ENCODE measurements around the gene HFE. TPM values are rescaled to one million over a fixed set of nuclear protein-coding genes. Genes with fewer than 3 reads are reported as not detected.
"Not testable (repeated sequence)": the region's sequence is repeated elsewhere in the genome, so short reads cannot be mapped to it uniquely, and the experiment has no call there.

HFE gene
- total and polyA plus RNA-seq, 2 experiments from 2014 or later: 0.28 to 0.66 TPM

DNA sequence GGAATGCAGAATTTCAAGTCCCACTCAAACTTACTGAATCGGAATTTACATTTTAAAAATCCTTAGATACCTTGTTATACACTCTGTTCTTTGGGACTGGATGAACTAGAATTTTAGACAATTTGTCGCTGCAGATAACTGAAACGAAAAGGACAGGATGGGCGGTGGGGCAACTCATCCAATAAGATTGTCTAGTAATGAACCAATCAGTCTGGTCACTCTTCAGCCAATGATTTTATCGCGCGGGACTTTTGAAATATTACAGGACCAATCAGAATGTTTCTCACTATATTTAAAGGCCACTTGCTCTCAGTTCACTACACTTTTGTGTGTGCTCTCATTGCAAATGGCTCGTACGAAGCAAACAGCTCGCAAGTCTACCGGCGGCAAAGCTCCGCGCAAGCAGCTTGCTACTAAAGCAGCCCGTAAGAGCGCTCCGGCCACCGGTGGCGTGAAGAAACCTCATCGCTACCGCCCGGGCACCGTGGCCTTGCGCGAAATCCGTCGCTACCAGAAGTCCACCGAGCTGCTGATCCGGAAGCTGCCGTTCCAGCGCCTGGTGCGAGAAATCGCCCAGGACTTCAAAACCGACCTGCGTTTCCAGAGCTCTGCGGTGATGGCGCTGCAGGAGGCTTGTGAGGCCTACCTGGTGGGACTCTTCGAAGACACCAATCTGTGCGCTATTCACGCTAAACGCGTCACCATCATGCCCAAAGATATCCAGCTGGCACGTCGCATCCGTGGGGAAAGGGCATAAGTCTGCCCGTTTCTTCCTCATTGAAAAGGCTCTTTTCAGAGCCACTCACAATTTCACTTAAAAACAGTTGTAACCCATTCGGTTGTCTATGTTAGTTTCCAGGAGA, 41.9 kb upstream of the HFE start:
- no peaks in the 10 kb centered on the region for H3K4me1 ChIP-seq (ENCODE audit: low read depth)
- DNase-seq (ENCODE audit: low read depth in 1 of 2, low spot score in 1 of 2): peak in 1 of 2 donors; percentile 94
- no peaks in the 10 kb centered on the region for H3K9me3 ChIP-seq (ENCODE audit: low read depth)
- no peak overlapping the region for H3K4me3 ChIP-seq
- H3K36me3 ChIP-seq: no peaks in the 10 kb centered on the region
- TF ChIP-seq, protein P1, sequence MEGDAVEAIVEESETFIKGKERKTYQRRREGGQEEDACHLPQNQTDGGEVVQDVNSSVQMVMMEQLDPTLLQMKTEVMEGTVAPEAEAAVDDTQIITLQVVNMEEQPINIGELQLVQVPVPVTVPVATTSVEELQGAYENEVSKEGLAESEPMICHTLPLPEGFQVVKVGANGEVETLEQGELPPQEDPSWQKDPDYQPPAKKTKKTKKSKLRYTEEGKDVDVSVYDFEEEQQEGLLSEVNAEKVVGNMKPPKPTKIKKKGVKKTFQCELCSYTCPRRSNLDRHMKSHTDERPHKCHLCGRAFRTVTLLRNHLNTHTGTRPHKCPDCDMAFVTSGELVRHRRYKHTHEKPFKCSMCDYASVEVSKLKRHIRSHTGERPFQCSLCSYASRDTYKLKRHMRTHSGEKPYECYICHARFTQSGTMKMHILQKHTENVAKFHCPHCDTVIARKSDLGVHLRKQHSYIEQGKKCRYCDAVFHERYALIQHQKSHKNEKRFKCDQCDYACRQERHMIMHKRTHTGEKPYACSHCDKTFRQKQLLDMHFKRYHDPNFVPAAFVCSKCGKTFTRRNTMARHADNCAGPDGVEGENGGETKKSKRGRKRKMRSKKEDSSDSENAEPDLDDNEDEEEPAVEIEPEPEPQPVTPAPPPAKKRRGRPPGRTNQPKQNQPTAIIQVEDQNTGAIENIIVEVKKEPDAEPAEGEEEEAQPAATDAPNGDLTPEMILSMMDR (IDR thresholded peaks at IDR 0.05; ENCODE audit: low read depth, low read length): peak; percentile 35
- H3K27ac ChIP-seq: no peak overlapping the region
- no peaks in the 10 kb centered on the region for H3K27me3 ChIP-seq

DNA sequence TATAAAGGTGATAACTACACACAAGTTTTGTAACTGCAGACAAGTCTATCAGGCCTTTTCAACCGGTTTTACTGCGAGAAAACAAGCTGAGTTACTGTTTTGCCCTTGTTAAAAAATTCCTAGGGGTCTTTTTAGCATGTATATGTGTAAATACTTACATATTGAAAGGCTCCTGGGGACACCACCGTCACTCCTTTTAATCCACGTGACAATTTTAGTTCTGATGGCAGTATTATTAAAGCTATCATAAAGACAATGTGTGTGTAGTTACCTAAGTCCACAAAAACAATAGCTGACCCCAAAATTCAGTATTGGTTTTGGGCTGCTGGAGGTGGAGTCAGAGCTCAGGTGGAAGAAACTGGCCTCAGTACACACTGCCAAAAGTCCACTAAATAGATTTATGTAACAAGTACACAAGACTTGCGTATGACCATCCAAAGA, 41.3 kb upstream of the HFE start:
- no peaks in the 10 kb centered on the region for H3K4me1 ChIP-seq (ENCODE audit: low read depth)
- no peak overlapping the region for H3K4me3 ChIP-seq
- no peaks in the 10 kb centered on the region for H3K27me3 ChIP-seq
- TF ChIP-seq, protein P1 (IDR thresholded peaks at IDR 0.05; ENCODE audit: low read depth, low read length): no peak
- no peak overlapping the region for H3K27ac ChIP-seq
- no peak for DNase-seq (ENCODE audit: low read depth in 1 of 2, low spot score in 1 of 2)
- no peaks in the 10 kb centered on the region for H3K36me3 ChIP-seq
- H3K9me3 ChIP-seq (ENCODE audit: low read depth): no peaks in the 10 kb centered on the region

DNA sequence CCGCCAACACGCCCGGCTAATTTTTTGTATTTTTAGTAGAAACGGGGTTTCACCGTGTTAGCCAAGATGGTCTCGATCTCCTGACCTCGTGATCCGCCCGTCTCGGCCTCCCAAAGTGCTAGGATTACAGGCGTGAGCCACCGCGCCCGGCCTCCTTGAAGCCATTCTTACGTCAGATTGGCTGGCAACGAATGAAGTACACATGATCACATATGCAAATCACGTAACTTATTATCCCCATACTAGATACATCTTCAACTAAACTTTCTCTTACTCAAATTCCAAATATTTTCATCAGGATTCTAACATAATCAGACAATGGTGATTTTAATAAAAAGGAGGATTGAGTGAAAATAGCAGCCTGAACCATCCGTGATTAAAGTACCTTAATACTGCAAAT, 39.9 kb upstream of the HFE start:
- not testable (repeated sequence) for H3K4me3 ChIP-seq; H3K4me1 ChIP-seq (ENCODE audit: low read depth); DNase-seq (ENCODE audit: low read depth in 1 of 2, low spot score in 1 of 2); H3K27me3 ChIP-seq; H3K36me3 ChIP-seq; H3K27ac ChIP-seq; H3K9me3 ChIP-seq (ENCODE audit: low read depth)

DNA sequence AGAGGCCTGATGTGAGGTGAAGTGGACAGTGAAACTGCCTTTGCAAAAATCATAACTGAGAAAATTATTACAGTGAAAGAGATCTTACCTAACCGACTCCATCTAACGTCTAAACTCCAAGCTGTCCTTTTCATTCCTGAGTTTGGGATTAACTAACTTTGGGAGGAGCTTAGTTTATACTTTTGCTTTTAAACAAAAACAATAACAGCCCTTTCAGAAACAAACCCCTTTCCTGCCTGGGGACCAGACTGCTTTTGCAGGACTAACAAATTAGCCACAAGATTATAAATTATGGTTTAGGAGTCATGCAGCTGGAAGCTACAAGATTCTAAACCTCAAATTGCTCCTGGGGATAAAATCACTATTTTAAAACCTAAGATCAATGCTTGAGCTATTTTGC, 38.6 kb upstream of the HFE start:
- no peaks in the 10 kb centered on the region for H3K36me3 ChIP-seq
- TF ChIP-seq, protein P1 (IDR thresholded peaks at IDR 0.05; ENCODE audit: low read depth, low read length): no peak
- no peak for DNase-seq (ENCODE audit: low read depth in 1 of 2, low spot score in 1 of 2)

DNA sequence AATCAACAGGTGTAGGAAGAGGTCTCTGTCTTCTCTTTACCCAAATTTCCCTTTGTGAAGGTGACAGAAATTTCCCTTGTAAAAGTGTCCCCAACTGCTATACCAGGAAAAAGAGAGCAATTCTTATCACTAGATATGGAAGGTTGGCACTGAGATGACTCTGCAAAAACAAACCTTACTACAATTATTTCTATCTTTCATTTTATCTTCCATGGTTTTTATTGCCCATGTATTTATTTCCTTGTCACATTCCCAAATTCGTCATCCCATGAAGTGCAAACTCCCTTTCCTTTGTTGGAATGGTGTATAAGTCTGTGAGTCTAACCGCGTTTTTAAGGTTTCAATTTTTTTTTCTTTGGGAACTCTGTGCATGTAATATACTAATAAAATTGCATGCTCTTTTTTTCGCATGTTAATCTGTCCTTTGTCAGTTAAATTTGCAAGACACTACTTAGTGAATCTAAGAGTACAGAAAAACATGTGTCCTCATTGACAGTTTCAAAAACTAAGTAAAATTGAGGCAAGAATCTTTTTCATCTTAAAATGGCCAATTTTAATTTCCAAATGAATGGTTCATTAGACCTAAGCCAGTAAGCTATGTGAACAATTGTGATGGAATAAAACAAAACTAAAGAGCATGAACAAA, 35.4 kb upstream of the HFE start:
- TF ChIP-seq, protein P1 (IDR thresholded peaks at IDR 0.05; ENCODE audit: low read depth, low read length): no peak
- H3K4me1 ChIP-seq (ENCODE audit: low read depth): peaks cover 9% of the 10 kb centered on the region
- DNase-seq (ENCODE audit: low read depth in 1 of 2, low spot score in 1 of 2): no peak
- no peak overlapping the region for H3K4me3 ChIP-seq
- no peak overlapping the region for H3K27ac ChIP-seq
- no peaks in the 10 kb centered on the region for H3K36me3 ChIP-seq
- H3K27me3 ChIP-seq: no peaks in the 10 kb centered on the region
- no peaks in the 10 kb centered on the region for H3K9me3 ChIP-seq (ENCODE audit: low read depth)

More for the DNA sequence above, 38.6 kb upstream of the HFE start:
- Histone ChIP-seq H3K27me3 (no peaks in the 10 kb centered on the region), H3K9me3 (ENCODE audit: low read depth) (no peaks in the 10 kb centered on the region), H3K27ac (no peak overlapping the region), H3K4me3 (no peak overlapping the region), H3K4me1 (ENCODE audit: low read depth) (no peaks in the 10 kb centered on the region)

DNA sequence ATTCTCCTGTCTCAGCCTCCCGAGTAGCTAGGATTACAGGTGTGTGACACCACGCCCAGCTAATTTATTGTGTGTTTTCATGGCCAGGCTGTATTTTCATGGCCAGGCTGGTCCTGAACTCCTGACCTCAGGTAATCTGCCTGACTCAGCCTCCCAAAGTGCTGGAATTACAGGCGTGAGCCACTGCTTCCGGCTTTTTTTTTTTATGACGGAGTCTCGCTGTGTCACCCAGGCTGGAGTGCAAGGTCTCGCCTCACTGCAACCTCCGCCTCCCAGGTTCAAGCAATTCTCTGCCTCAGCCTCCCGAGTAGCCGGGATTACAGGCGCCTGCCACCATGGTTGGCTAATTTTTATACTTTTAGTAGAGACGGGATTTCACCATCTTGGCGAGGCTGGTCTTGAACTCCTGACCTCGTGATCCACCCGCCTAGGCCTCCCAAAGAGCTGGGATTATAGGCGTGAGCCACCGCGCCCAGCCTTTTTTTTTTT, 34.4 kb upstream of the HFE start:
- H3K4me1 ChIP-seq (ENCODE audit: low read depth): peaks cover 18% of the 10 kb centered on the region
- H3K27ac ChIP-seq; H3K36me3 ChIP-seq; H3K4me3 ChIP-seq; H3K9me3 ChIP-seq (ENCODE audit: low read depth); DNase-seq (ENCODE audit: low read depth in 1 of 2, low spot score in 1 of 2); H3K27me3 ChIP-seq: not testable (repeated sequence)

Data from cardiac muscle cell (in vitro differentiated cells and primary cell).